GM18498 (cell line): ENCODE results near the gene MPRIP.
"Not testable (repeated sequence)": the region's sequence is repeated elsewhere in the genome, so short reads cannot be mapped to it uniquely, and the experiment has no call there.

Experiments
- ATAC-seq: cut with Tn5 transposase; IDR thresholded peaks from one replicate; pipeline ENCODE4 v1.9.1; 2021; ENCODE audit warnings: mild to moderate bottlenecking, moderate library complexity; ENCODE audit not compliant: unreplicated experiment

The MPRIP gene

GRCh38 chr17:17042384-17042736 is at the start of gene MPRIP:
MPRIP (plus strand) TSS chr17:17042457; CDS start chr17:17042849, 392 bp downstream.
- ATAC-seq: no peak

- ATAC-seq: no peak
These were observed 47.6 kb upstream of the MPRIP start for GRCh38 chr17:16994631-16995030.

- ATAC-seq: no peak
These were observed 46.3 kb upstream of the MPRIP start for GRCh38 chr17:16995930-16996329.

- ATAC-seq: not testable (repeated sequence)
These were observed 45.5 kb upstream of the MPRIP start for GRCh38 chr17:16996726-16997125.

- ATAC-seq: peak; percentile 82
These were observed 44.5 kb upstream of the MPRIP start for GRCh38 chr17:16997514-16998429.

GRCh38 chr17:16999931-17000625 is 42.2 kb upstream of the MPRIP start:
- no peak for ATAC-seq

- peak; percentile 5 for ATAC-seq
These were observed 41.0 kb upstream of the MPRIP start for GRCh38 chr17:17001076-17001777.

GRCh38 chr17:17001874-17002520 is 40.3 kb upstream of the MPRIP start:
- ATAC-seq: peak; percentile 60

- not testable (repeated sequence) for ATAC-seq
These were observed 39.2 kb upstream of the MPRIP start for GRCh38 chr17:17002731-17003715.

GRCh38 chr17:17004251-17004996 is 37.8 kb upstream of the MPRIP start:
- no peak for ATAC-seq

GRCh38 chr17:17004997-17005614 is 37.2 kb upstream of the MPRIP start:
- not testable (repeated sequence) for ATAC-seq

GRCh38 chr17:17007891-17008290 is 34.4 kb upstream of the MPRIP start:
- not testable (repeated sequence) for ATAC-seq

- not testable (repeated sequence) for ATAC-seq
These were observed 33.4 kb upstream of the MPRIP start for GRCh38 chr17:17008621-17009397.

- not testable (repeated sequence) for ATAC-seq
These were observed 32.3 kb upstream of the MPRIP start for GRCh38 chr17:17009972-17010371.

GRCh38 chr17:17010545-17011034 is 31.7 kb upstream of the MPRIP start:
- ATAC-seq: not testable (repeated sequence)

GRCh38 chr17:17011043-17011907 is 31.0 kb upstream of the MPRIP start:
- not testable (repeated sequence) for ATAC-seq
